Stimulated activated CD8-positive, alpha-beta memory T cell treated with anti-CD3 and anti-CD28 coated beads, Interleukin-2, amount 100 ng/mL, for 1 hour (primary cell): ENCODE results near the gene PAPSS1.
"Not testable (repeated sequence)": the region's sequence is repeated elsewhere in the genome, so short reads cannot be mapped to it uniquely, and the experiment has no call there.

ENCODE experiments used
- DNase-seq, 2 donors: peaks; one replicate each; pipeline ENCODE4 v3.0.0-alpha.2; 2020; ENCODE audit warnings: low read depth in 2 of 2

The PAPSS1 gene

GRCh38 chr4:107689912-107690587, 30.0 kb downstream of the PAPSS1 start:
- DNase-seq, result no peak

GRCh38 chr4:107688421-107688820, 31.6 kb downstream of the PAPSS1 start:
- DNase-seq, result no peak

- no peak for DNase-seq
Measured at GRCh38 chr4:107685740-107686139, 34.3 kb downstream of the PAPSS1 start.

- no peak for DNase-seq
Measured at GRCh38 chr4:107683873-107684272, 36.2 kb downstream of the PAPSS1 start.

- DNase-seq, result no peak
Measured at GRCh38 chr4:107682306-107682705, 37.7 kb downstream of the PAPSS1 start.

- no peak for DNase-seq
Measured at GRCh38 chr4:107669068-107669467, 51.0 kb downstream of the PAPSS1 start.

- no peak for DNase-seq
Measured at GRCh38 chr4:107666134-107666533, 53.9 kb downstream of the PAPSS1 start.

- no peak for DNase-seq
Measured at GRCh38 chr4:107665001-107665400, 55.0 kb downstream of the PAPSS1 start.

GRCh38 chr4:107658400-107659336, 61.4 kb downstream of the PAPSS1 start:
- no peak for DNase-seq

- no peak for DNase-seq
Measured at GRCh38 chr4:107655289-107655688, 64.7 kb downstream of the PAPSS1 start.

- no peak for DNase-seq
Measured at GRCh38 chr4:107654694-107655093, 65.3 kb downstream of the PAPSS1 start.

- not testable (repeated sequence) for DNase-seq
Measured at GRCh38 chr4:107651408-107651807, 68.6 kb downstream of the PAPSS1 start.

GRCh38 chr4:107650251-107650650, 69.8 kb downstream of the PAPSS1 start:
- DNase-seq, result no peak

GRCh38 chr4:107648178-107648991, 71.6 kb downstream of the PAPSS1 start:
- DNase-seq, result no peak

GRCh38 chr4:107647591-107647990, 72.4 kb downstream of the PAPSS1 start:
- no peak for DNase-seq

GRCh38 chr4:107645604-107646003, 74.4 kb downstream of the PAPSS1 start:
- no peak for DNase-seq

GRCh38 chr4:107643021-107643420, 77.0 kb downstream of the PAPSS1 start:
- no peak for DNase-seq

- DNase-seq, result no peak
Measured at GRCh38 chr4:107640878-107641277, 79.2 kb downstream of the PAPSS1 start.

- no peak for DNase-seq
Measured at GRCh38 chr4:107640197-107640596, 79.8 kb downstream of the PAPSS1 start.

- no peak for DNase-seq
Measured at GRCh38 chr4:107635735-107636134, 84.3 kb downstream of the PAPSS1 start.

- DNase-seq, result no peak
Measured at GRCh38 chr4:107631560-107631959, 88.5 kb downstream of the PAPSS1 start.

- no peak for DNase-seq
Measured at GRCh38 chr4:107630185-107630705, 89.8 kb downstream of the PAPSS1 start.
